Stimulated activated CD4-positive, alpha-beta T cell treated with anti-CD3 and anti-CD28 coated beads, TNF-alpha, amount 100 ng/mL, for 24 hours (primary cell): ENCODE data around the gene TOMM20L.
A peak's percentile ranks its signal among the peaks of the same experiment; 100 is the strongest.
"Not testable (repeated sequence)": the region's sequence is repeated elsewhere in the genome, so short reads cannot be mapped to it uniquely, and the experiment has no call there.

Experiments used
- DNase-seq, 3 experiments: peaks; one replicate each; pipeline ENCODE4 v3.0.0-alpha.2; 2020; ENCODE audit warnings: low read depth in 3 of 3

TOMM20L gene

GRCh38 chr14:58395812-58396788 is at the start of gene TOMM20L:
TOMM20L (plus strand) TSS chr14:58395930; CDS start chr14:58395958, 28 bp downstream.
- peak; percentile 31 to 66 (median 58) for DNase-seq

GRCh38 chr14:58353516-58354299 is 42.0 kb upstream of the TOMM20L start:
- DNase-seq = no peak

DNA sequence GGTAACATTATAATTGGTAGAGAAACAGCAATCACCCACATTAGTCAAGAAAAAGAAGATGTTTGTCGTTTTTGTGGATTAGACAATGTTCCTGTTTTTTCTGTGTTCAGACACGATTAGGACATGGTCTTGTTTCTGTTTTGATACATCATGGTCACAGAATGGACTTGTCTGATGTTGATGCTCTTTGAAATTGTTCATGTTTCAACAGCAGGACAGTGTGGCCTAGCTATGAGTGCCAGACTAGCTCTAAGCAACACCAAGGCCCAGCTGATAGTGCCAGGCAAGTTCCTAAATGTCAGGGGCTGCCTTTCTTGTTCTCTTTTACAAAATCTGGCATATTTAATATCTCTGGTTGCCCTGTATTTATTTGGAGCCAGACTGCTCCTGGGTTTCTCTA is 40.9 kb upstream of the TOMM20L start:
- no peak for DNase-seq

DNA sequence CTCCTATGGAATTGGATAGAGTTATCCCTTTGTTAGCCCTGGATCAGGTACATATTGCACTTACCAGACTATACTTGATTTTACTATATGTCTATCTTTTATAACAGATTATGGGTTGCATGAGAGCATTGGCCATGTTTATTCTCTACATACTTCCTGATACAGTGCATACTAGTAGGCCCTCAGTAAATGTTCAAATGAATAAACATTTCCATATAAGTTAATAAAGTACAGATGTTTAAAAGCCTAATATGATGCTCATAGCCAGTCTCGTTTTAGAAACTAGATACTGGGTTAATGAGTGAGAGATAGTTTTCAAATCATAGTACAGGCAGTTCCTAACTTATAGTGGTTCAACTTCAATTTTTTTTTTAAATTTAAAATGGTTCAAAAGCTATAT is 39.5 kb upstream of the TOMM20L start:
- DNase-seq = no peak

DNA sequence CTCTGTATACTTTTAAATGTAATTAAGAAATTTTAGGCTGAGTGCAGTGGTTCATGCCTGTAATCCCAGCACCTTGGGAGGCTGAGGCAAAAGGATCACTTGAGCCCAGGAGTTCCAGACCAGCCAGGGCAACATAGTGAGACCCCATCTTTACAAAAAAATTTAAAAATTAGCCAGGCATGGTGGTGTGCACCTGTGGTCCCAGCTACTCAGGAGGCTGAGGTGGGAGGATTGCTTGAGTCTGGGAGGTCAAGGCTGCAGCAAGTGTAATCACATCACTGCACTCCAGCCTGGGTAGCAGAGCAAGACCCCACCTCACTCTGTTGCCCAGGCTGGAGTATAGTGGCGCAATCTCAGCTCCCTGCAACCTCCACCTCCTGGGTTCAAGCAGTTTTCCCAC is 33.5 kb upstream of the TOMM20L start:
- DNase-seq = not testable (repeated sequence)

GRCh38 chr14:58362798-58363412 is 32.8 kb upstream of the TOMM20L start:
- no peak for DNase-seq

GRCh38 chr14:58364316-58364715 is 31.4 kb upstream of the TOMM20L start:
- no peak for DNase-seq

GRCh38 chr14:58367296-58367695 is 28.4 kb upstream of the TOMM20L start:
- no peak for DNase-seq

GRCh38 chr14:58368956-58369355 is 26.8 kb upstream of the TOMM20L start:
- no peak for DNase-seq

DNA sequence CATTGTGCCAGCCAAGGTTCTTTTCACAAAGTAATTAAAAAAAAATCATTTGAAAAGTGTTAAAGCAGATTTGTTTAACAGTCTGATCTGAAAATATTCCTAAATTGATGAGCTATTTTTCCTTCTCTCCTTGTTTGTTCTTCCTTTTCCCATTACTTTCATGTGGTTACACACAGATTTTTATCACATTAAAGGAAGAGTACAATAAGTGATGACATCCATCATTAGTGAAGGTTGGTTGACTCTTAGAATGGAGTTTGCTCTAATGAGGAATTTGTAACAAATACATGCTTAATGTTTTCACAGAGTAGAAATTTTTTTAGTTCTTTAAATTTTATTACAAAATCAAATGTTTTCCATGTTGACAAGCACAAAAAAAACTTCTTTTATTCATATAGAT is 18.9 kb upstream of the TOMM20L start:
- DNase-seq = no peak

- no peak for DNase-seq
Measured at GRCh38 chr14:58390830-58391229, 4.9 kb upstream of the TOMM20L start.

- DNase-seq = no peak
Measured at GRCh38 chr14:58395562-58395811, 243 bp upstream of the TOMM20L start.

- DNase-seq = no peak
Measured at GRCh38 chr14:58397156-58397555, 1.4 kb downstream of the TOMM20L start.

- no peak for DNase-seq
Measured at GRCh38 chr14:58398495-58398894, 2.8 kb downstream of the TOMM20L start.

DNA sequence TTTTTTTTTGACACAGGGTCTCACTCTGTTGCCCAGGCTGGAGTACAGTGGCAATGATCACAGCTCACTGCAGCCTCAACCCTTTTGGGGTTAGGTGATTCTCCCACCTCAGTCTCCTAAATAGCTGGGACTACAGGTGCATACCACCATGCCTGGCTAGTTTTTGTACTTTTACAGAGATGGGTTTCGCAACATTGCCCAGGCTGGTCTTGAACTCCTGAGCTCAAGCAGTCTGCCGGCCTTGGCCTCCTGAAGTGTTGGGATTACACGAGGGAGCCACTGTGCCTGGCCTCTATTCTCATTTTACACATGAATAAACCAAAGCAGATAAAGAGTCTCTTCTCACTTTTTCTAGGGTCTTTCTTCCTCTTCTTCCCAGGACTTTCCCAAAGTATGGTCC is 3.2 kb downstream of the TOMM20L start:
- DNase-seq = no peak

- no peak for DNase-seq
Measured at GRCh38 chr14:58401587-58401986, 5.9 kb downstream of the TOMM20L start.

DNA sequence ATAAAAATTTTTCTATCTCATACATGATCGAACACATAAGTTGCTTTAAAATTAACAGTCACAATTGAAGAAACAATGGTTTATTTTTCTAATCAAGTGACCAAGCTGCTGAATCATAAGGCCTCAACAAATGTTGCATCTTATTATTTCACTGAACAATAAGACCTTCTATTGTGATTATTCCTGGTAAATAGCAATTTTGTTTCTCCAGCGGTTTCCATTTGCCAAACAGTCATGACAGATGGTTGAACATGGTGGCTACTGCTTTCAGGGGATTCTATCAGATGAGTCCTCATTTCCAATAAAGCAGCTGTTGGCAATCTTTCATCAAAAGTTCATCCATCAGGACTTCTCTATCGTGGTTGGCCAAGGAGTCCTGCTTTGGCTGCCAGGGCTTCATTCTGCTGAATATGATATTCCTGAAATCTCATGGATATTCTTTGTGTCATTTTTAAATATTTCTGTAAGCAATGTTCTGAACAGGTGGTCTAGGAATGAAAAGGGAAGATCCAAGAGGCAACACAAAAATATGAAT is 13.0 kb downstream of the TOMM20L start:
- DNase-seq = no peak

GRCh38 chr14:58414845-58415244 is 19.1 kb downstream of the TOMM20L start:
- DNase-seq = no peak

GRCh38 chr14:58415636-58416547 is 20.2 kb downstream of the TOMM20L start:
- no peak for DNase-seq

DNA sequence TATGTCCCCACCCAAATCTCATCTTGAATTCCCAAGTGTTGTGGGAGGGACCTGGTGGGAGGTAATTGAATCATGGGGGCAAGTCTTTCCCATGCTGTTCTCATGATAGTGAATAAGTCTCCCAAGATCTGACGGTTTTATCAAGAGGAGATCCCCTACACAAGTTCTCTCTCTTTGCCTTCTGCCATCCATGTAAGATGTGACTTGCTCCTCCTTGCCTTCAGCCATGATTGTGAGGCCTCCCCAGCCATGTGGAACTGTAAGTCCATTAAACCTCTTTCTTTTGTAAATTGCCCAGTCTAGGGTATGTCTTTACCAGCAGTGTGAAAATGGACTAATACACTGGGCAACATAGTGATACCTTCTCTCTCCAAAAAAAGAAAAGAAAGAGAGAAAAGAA is 21.2 kb downstream of the TOMM20L start:
- not testable (repeated sequence) for DNase-seq

DNA sequence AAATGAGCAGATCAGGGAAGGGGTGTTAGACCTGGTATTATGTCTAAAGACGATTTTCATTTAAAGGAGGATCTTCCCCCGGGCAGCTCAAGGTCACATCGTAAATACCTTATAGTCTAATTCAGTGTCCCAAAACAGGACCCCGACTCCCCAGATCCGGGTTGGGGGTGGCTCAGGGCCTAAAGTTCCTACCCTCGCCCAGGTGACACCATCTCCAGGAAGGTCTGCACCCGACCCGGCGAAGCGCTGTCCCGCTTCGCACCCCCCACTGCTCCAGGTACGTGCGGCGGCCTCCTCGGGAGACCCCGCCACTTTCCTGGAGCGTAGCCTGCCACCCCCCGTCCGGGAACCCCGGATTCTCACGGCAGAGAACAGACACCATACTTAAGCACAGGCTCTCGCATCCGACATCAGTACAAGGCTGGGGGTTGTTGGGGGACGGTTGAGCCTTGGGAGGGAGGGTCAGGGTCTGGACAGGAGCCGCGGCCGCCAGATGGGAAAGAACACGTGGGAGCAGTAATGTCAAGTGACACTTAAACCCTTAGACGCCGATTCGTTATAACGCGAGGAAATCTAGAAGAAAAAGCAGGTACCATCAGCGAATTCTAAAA is 31.0 kb downstream of the TOMM20L start:
- DNase-seq = peak; percentile 25 to 31 (median 29)
